ENCODE results near the gene DEAF1. TPM values are rescaled to one million over a fixed set of nuclear protein-coding genes. Genes with fewer than 3 reads are reported as not detected.
"Not testable (repeated sequence)": the region's sequence is repeated elsewhere in the genome, so short reads cannot be mapped to it uniquely, and the experiment has no call there.

DEAF1 gene
- total RNA-seq, 1 donor from 2014 or later = 20.6 TPM

- no peak for ATAC-seq
Measured at GRCh38 chr11:659532-660085, 35.4 kb downstream of the DEAF1 start.

GRCh38 chr11:657691-658126 is 37.3 kb downstream of the DEAF1 start:
- ATAC-seq (no peak), DNase-seq (ENCODE audit: missing footprints) (no peak)
- intact Hi-C loops (cut with DNase I) = no loop called here

More at GRCh38 chr11:659532-660085, 35.4 kb downstream of the DEAF1 start:
- DNase-seq (ENCODE audit: missing footprints) = no peak
- intact Hi-C loops (cut with DNase I) = no loop called here

- intact Hi-C loops (cut with DNase I) = no loop called here
- ATAC-seq (no peak), DNase-seq (ENCODE audit: missing footprints) (no peak)
Measured at GRCh38 chr11:656866-657265, 38.2 kb downstream of the DEAF1 start.

- intact Hi-C loops (cut with DNase I) = no loop called here
- DNase-seq (ENCODE audit: missing footprints) (no peak), ATAC-seq (no peak)
Measured at GRCh38 chr11:656426-656825, 38.6 kb downstream of the DEAF1 start.

GRCh38 chr11:655036-655726 is 39.8 kb downstream of the DEAF1 start:
- ATAC-seq (no peak), DNase-seq (ENCODE audit: missing footprints) (no peak)
- intact Hi-C loops (cut with DNase I) = no loop called here

- ATAC-seq; intact Hi-C loops (cut with DNase I); DNase-seq (ENCODE audit: missing footprints): not testable (repeated sequence)
Measured at GRCh38 chr11:654444-654843, 40.6 kb downstream of the DEAF1 start.

GRCh38 chr11:653837-654236 is 41.2 kb downstream of the DEAF1 start:
- intact Hi-C loops (cut with DNase I) = no loop called here
- no peak for ATAC-seq
- no peak for DNase-seq (ENCODE audit: missing footprints)

- DNase-seq (ENCODE audit: missing footprints); intact Hi-C loops (cut with DNase I); ATAC-seq: not testable (repeated sequence)
Measured at GRCh38 chr11:653136-653535, 41.9 kb downstream of the DEAF1 start.

- no peak for DNase-seq (ENCODE audit: missing footprints)
- intact Hi-C loops (cut with DNase I) = no loop called here
- no peak for ATAC-seq
Measured at GRCh38 chr11:650482-650881, 44.5 kb downstream of the DEAF1 start.

- intact Hi-C loops (cut with DNase I); DNase-seq (ENCODE audit: missing footprints); ATAC-seq: not testable (repeated sequence)
Measured at GRCh38 chr11:647672-648158, 47.3 kb downstream of the DEAF1 start.

- no peak for ATAC-seq
- intact Hi-C loops (cut with DNase I) = no loop called here
- DNase-seq (ENCODE audit: missing footprints) = no peak
Measured at GRCh38 chr11:646214-646613, 48.8 kb downstream of the DEAF1 start.

- ATAC-seq = no peak
- no peak for DNase-seq (ENCODE audit: missing footprints)
- intact Hi-C loops (cut with DNase I) = no loop called here
Measured at GRCh38 chr11:645536-645935, 49.5 kb downstream of the DEAF1 start.

GRCh38 chr11:643849-644738 is 50.9 kb downstream of the DEAF1 start:
- ATAC-seq (no peak), DNase-seq (ENCODE audit: missing footprints) (no peak)
- intact Hi-C loops (cut with DNase I) = no loop called here

GRCh38 chr11:643366-643765 is 51.7 kb downstream of the DEAF1 start:
- ATAC-seq (no peak), DNase-seq (ENCODE audit: missing footprints) (peak; percentile 45)
- intact Hi-C loops (cut with DNase I) = no loop called here

GRCh38 chr11:641806-642370 is 53.1 kb downstream of the DEAF1 start:
- intact Hi-C loops (cut with DNase I) = no loop called here
- DNase-seq (ENCODE audit: missing footprints) (peak; percentile 52), ATAC-seq (no peak)

GRCh38 chr11:640021-640706 is 54.9 kb downstream of the DEAF1 start:
- intact Hi-C loops (cut with DNase I) = no loop called here
- no peak for ATAC-seq

GRCh38 chr11:639332-639955 is 55.6 kb downstream of the DEAF1 start:
- no peak for ATAC-seq
- intact Hi-C loops (cut with DNase I) = no loop called here
- peak; percentile 33 for DNase-seq (ENCODE audit: missing footprints)

More at GRCh38 chr11:640021-640706, 54.9 kb downstream of the DEAF1 start:
- DNase-seq (ENCODE audit: missing footprints) = peak; percentile 60
